Measurements from ENCODE around the gene TESPA1. TPM values are rescaled to one million over a fixed set of nuclear protein-coding genes. Genes with fewer than 3 reads are reported as not detected.

The TESPA1 gene
- total RNA-seq, 1 donor from 2014 or later = not detected

DNA sequence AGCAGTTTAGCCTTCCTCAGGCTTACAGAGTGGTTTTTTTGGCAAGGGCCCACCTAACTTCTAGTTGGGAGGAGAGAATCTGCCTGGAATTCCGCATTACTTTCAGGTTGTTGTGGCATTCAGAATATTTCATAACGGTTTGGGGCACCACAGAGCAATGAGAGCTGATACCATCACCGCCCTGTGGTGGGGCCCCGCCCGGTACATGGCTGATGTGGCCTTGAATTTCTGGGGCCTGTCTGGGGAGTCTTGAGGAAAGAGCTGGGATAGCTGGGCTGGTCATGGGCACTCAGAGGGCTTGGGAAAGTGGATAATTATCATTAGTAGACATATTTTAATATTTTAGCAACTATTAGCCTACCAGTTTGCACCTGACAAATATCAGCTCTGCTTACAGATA lies 4.2 kb downstream of the TESPA1 start:
- no peak for DNase-seq (ENCODE audit: low read depth)
- TF ChIP-seq, protein P1, sequence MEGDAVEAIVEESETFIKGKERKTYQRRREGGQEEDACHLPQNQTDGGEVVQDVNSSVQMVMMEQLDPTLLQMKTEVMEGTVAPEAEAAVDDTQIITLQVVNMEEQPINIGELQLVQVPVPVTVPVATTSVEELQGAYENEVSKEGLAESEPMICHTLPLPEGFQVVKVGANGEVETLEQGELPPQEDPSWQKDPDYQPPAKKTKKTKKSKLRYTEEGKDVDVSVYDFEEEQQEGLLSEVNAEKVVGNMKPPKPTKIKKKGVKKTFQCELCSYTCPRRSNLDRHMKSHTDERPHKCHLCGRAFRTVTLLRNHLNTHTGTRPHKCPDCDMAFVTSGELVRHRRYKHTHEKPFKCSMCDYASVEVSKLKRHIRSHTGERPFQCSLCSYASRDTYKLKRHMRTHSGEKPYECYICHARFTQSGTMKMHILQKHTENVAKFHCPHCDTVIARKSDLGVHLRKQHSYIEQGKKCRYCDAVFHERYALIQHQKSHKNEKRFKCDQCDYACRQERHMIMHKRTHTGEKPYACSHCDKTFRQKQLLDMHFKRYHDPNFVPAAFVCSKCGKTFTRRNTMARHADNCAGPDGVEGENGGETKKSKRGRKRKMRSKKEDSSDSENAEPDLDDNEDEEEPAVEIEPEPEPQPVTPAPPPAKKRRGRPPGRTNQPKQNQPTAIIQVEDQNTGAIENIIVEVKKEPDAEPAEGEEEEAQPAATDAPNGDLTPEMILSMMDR (IDR thresholded peaks at IDR 0.05; ENCODE audit: insufficient read depth, low read length, poor library complexity, severe bottlenecking) = no peak
- Histone ChIP-seq H3K27me3 (ENCODE audit: control insufficient read depth, insufficient read depth, low read length) (no peaks in the 10 kb centered on the region), H3K36me3 (ENCODE audit: control insufficient read depth, insufficient read depth, low read length) (no peaks in the 10 kb centered on the region), H3K4me3 (ENCODE audit: low read depth, low read length) (no peak overlapping the region)

DNA sequence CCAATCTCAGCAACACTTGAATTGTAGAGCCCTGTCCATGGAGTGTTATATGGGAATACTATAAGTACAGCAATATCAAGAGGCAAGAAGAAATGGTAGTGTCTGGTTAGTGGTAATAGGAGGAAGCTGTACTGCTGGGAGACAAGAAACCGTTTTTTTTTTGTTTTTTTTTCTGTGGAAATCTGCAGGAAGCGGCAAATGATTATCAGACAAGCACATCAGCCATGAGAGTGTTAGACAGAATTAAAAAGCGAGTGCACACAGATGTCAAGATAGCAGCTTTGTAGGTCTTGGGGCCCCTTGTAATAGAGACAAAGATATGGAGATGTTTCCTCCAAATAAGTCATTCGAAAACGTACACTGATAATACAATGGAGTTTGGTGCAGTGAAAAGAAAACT lies 6.7 kb downstream of the TESPA1 start:
- Histone ChIP-seq H3K27me3 (ENCODE audit: control insufficient read depth, insufficient read depth, low read length) (no peaks in the 10 kb centered on the region), H3K4me3 (ENCODE audit: low read depth, low read length) (no peak overlapping the region), H3K36me3 (ENCODE audit: control insufficient read depth, insufficient read depth, low read length) (no peaks in the 10 kb centered on the region)
- no peak for DNase-seq (ENCODE audit: low read depth)
- TF ChIP-seq, protein P1 (IDR thresholded peaks at IDR 0.05; ENCODE audit: insufficient read depth, low read length, poor library complexity, severe bottlenecking) = no peak

DNA sequence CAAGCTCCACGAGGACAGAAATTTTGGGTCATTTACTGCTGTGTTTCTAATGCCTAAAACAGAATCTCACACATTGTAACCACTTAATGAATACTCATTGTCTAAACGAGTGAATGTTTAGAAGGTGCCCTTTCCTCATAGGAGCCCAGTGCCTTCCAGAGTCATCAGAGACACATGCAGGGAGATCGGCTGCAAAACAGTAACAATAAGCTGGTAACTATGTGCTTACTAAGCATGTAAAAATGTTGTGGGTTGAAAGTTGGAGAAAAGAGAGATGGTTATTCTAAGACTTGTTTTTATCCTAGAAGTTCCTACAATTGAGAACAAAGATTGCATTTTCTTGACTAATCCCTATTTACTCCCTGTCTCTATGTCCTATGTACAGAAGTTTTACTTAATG lies 7.4 kb downstream of the TESPA1 start:
- no peaks in the 10 kb centered on the region for H3K36me3 ChIP-seq (ENCODE audit: control insufficient read depth, insufficient read depth, low read length)
- no peaks in the 10 kb centered on the region for H3K27me3 ChIP-seq (ENCODE audit: control insufficient read depth, insufficient read depth, low read length)
- H3K4me3 ChIP-seq (ENCODE audit: low read depth, low read length) = no peak overlapping the region
- TF ChIP-seq, protein P1 (IDR thresholded peaks at IDR 0.05; ENCODE audit: insufficient read depth, low read length, poor library complexity, severe bottlenecking) = no peak
- peak; percentile 44 for DNase-seq (ENCODE audit: low read depth)

- no peak for DNase-seq (ENCODE audit: low read depth)
- H3K27me3 ChIP-seq (ENCODE audit: control insufficient read depth, insufficient read depth, low read length) = no peaks in the 10 kb centered on the region
- H3K4me3 ChIP-seq (ENCODE audit: low read depth, low read length) = no peak overlapping the region
- H3K36me3 ChIP-seq (ENCODE audit: control insufficient read depth, insufficient read depth, low read length) = no peaks in the 10 kb centered on the region
- TF ChIP-seq, protein P1 (IDR thresholded peaks at IDR 0.05; ENCODE audit: insufficient read depth, low read length, poor library complexity, severe bottlenecking) = no peak
These were observed 8.7 kb downstream of the TESPA1 start for GRCh38 chr12:54975875-54976274.

DNA sequence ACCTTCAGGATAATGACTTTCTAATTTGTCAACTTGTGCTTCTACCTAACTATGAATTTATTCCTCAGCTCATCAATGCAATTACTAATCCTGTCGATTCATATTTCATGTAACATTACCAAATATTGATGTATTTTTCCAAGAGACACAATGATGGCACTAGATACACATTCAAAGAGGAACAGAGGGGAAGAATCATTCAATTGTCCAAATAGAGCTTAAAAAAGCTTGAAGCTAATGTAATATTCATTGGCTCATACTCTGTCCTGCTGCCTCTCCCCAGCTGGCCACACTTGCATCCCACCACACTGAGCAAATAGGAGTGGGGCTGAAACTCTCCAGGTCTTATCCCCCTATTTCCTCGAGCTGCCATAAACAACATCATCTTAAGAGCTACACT lies 9.3 kb downstream of the TESPA1 start:
- H3K4me3 ChIP-seq (ENCODE audit: low read depth, low read length) = no peak overlapping the region
- TF ChIP-seq, protein P1 (IDR thresholded peaks at IDR 0.05; ENCODE audit: insufficient read depth, low read length, poor library complexity, severe bottlenecking) = no peak
- H3K27me3 ChIP-seq (ENCODE audit: control insufficient read depth, insufficient read depth, low read length) = no peaks in the 10 kb centered on the region
- no peak for DNase-seq (ENCODE audit: low read depth)
- no peaks in the 10 kb centered on the region for H3K36me3 ChIP-seq (ENCODE audit: control insufficient read depth, insufficient read depth, low read length)

GRCh38 chr12:54974279-54974678 lies 10.3 kb downstream of the TESPA1 start:
- DNase-seq (ENCODE audit: low read depth) = no peak
- H3K36me3 ChIP-seq (ENCODE audit: control insufficient read depth, insufficient read depth, low read length) = no peaks in the 10 kb centered on the region
- no peak overlapping the region for H3K4me3 ChIP-seq (ENCODE audit: low read depth, low read length)
- H3K27me3 ChIP-seq (ENCODE audit: control insufficient read depth, insufficient read depth, low read length) = no peaks in the 10 kb centered on the region
- TF ChIP-seq, protein P1 (IDR thresholded peaks at IDR 0.05; ENCODE audit: insufficient read depth, low read length, poor library complexity, severe bottlenecking) = no peak
